ENCODE results near the gene RPL18. TPM values are rescaled to one million over a fixed set of nuclear protein-coding genes. Genes with fewer than 3 reads are reported as not detected.

RPL18 gene
- total RNA-seq, 1 donor from 2014 or later: 1,772 TPM

DNA sequence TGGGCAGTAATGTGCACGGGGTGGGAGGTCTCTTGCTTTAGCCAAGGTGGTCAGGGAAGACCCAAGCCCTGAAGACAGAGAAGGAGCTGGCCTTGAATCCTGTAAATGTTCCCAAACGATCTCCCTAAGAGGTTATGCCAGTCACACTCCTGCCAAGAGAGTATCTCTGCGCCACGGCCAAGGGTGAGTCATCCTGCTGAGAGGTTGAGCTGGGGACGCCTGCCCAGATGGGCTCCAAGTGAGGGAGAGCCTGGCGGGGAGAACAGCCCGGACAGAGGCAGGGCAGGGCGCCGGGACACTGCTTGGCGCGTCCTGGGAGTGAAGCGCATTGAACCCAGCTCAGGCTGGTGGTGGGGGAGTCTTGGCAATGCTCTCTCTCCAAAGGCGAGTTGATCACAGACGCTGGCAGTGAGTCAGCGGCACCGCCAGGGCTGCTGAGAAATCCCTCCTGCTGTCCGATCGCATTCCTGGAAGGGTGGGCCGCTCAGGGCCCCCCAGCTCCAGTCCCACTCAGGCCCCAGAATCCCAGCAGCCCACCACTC, 50.6 kb downstream of the RPL18 start:
- Mint-ChIP-seq H3K4me3 (no peak overlapping the region), H3K27me3 (ENCODE audit: low read depth) (peaks cover 38% of the 10 kb centered on the region), H3K9me3 (no peaks in the 10 kb centered on the region), H3K27ac (ENCODE audit: unreplicated experiment) (peak overlapping the region; percentile 12), H3K4me1 (peaks cover 5% of the 10 kb centered on the region), H3K36me3 (ENCODE audit: low read depth) (no peaks in the 10 kb centered on the region)
- DNase-seq (ENCODE audit: low read depth, low spot score): no peak
- TF ChIP-seq, protein P1, sequence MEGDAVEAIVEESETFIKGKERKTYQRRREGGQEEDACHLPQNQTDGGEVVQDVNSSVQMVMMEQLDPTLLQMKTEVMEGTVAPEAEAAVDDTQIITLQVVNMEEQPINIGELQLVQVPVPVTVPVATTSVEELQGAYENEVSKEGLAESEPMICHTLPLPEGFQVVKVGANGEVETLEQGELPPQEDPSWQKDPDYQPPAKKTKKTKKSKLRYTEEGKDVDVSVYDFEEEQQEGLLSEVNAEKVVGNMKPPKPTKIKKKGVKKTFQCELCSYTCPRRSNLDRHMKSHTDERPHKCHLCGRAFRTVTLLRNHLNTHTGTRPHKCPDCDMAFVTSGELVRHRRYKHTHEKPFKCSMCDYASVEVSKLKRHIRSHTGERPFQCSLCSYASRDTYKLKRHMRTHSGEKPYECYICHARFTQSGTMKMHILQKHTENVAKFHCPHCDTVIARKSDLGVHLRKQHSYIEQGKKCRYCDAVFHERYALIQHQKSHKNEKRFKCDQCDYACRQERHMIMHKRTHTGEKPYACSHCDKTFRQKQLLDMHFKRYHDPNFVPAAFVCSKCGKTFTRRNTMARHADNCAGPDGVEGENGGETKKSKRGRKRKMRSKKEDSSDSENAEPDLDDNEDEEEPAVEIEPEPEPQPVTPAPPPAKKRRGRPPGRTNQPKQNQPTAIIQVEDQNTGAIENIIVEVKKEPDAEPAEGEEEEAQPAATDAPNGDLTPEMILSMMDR (conservative IDR thresholded peaks at IDR 0.05): no peak

Other genes starting within 250 kb of the RPL18 start
- 163 and 172 TPM in 2 replicates for gene KDELR1, start 227.6 kb downstream of the RPL18 start, total RNA-seq
- 0.68 and 0.75 TPM in 2 replicates for gene GRIN2D, start 225.5 kb downstream of the RPL18 start, total RNA-seq
- gene GRWD1, start 173.2 kb downstream of the RPL18 start, total RNA-seq: 52.1 and 56.1 TPM in 2 replicates
- 1.5 and 2.0 TPM in 2 replicates for gene KCNJ14, start 163.6 kb downstream of the RPL18 start, total RNA-seq
- gene CYTH2, start 149.8 kb downstream of the RPL18 start, total RNA-seq: 172 and 196 TPM in 2 replicates
- 3.1 and 3.3 TPM in 2 replicates for gene LMTK3, start 107.3 kb downstream of the RPL18 start, total RNA-seq
- not detected in 2 replicates for gene SULT2B1, start 67.0 kb downstream of the RPL18 start, total RNA-seq
- gene SPACA4, start 12.4 kb downstream of the RPL18 start, total RNA-seq: not detected in 2 replicates
- 5.9 and 6.1 TPM in 2 replicates for gene FAM83E, start 4.1 kb downstream of the RPL18 start, total RNA-seq
- 48.5 and 50.3 TPM in 2 replicates for gene SPHK2, start 328 bp upstream of the RPL18 start, total RNA-seq
- 4.9 and 5.2 TPM in 2 replicates for gene DBP, start 18.2 kb upstream of the RPL18 start, total RNA-seq
- gene CA11, start 27.0 kb upstream of the RPL18 start, total RNA-seq: 11.4 and 13.0 TPM in 2 replicates
- 0.50 and 0.75 TPM in 2 replicates for gene NTN5, start 53.8 kb upstream of the RPL18 start, total RNA-seq
- gene FUT2, start 76.8 kb upstream of the RPL18 start, total RNA-seq: not detected in 2 replicates
- 2.4 and 2.6 TPM in 2 replicates for gene MAMSTR, start 100.5 kb upstream of the RPL18 start, total RNA-seq
- 0.59 and 1.0 TPM in 2 replicates for gene RASIP1, start 121.4 kb upstream of the RPL18 start, total RNA-seq
- 0.23 TPM in 1 of 2 replicates, not detected in the other for gene IZUMO1, start 127.7 kb upstream of the RPL18 start, total RNA-seq
- gene FUT1, start 133.5 kb upstream of the RPL18 start, total RNA-seq: 0.51 and 0.59 TPM in 2 replicates
- not detected in 2 replicates for gene FGF21, start 136.3 kb upstream of the RPL18 start, total RNA-seq
- gene BCAT2, start 191.9 kb upstream of the RPL18 start, total RNA-seq: 40.3 and 40.4 TPM in 2 replicates
- 4.2 and 6.6 TPM in 2 replicates for gene HSD17B14, start 217.3 kb upstream of the RPL18 start, total RNA-seq
- gene PLEKHA4, start 249.4 kb upstream of the RPL18 start, total RNA-seq: 38.1 and 41.8 TPM in 2 replicates

Data from neural crest cell (in vitro differentiated cells).